ENCODE data around the gene TP53RK.

TP53RK gene

DNA sequence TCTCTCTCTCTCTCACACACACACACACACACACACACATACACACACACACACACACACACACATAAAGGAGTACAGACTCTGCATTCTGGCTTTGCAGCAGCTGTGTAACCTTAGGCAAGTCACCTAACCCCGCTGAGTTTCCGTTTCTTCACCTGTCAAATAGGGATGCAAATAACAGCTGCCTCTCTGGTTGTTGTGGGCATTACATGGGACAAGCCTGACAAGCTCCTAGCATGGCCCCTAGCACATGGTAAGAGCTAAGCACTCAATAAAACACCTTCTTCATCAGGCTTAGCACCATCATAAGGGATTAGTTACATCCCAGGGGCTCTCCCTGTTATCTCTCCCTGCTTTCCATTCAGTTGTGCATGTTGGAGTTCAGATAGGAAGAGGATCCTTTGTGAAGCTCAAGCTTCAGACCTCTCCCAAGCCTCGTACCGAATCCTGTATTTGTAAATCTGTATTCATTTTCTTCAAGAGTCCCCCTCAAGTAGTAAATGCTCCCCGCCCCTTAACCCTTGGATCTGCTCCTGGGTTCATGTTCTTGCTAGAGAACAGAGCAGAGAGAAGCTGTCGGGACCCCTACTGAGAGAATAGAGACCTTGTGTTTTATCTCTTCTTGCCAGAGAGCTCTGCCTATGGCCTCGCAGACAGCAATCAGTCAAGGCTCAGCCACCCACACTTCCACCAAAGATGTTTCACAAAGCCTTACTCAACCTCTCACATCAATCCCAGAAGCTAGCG lies 40.2 kb downstream of the TP53RK start:
- H3K4me3 ChIP-seq (ENCODE audit: low read depth, low read length) = no peak overlapping the region
- peaks cover 23% of the 10 kb centered on the region for H3K27me3 ChIP-seq (ENCODE audit: control insufficient read depth, insufficient read depth, low read length)
- H3K9me3 ChIP-seq (ENCODE audit: control insufficient read depth, insufficient read depth, low read length) = no peaks in the 10 kb centered on the region
- H3K36me3 ChIP-seq (ENCODE audit: control insufficient read depth, insufficient read depth, low read length) = no peaks in the 10 kb centered on the region
- no peak overlapping the region for H3K9ac ChIP-seq (ENCODE audit: low read depth, low read length)
- H3K4me1 ChIP-seq (ENCODE audit: control insufficient read depth, insufficient read depth, low read length) = no peaks in the 10 kb centered on the region

- Histone ChIP-seq H3K9ac (ENCODE audit: low read depth, low read length) (no peak overlapping the region), H3K27me3 (ENCODE audit: control insufficient read depth, insufficient read depth, low read length) (peaks cover 23% of the 10 kb centered on the region), H3K4me1 (ENCODE audit: control insufficient read depth, insufficient read depth, low read length) (no peaks in the 10 kb centered on the region), H3K9me3 (ENCODE audit: control insufficient read depth, insufficient read depth, low read length) (no peaks in the 10 kb centered on the region), H3K36me3 (ENCODE audit: control insufficient read depth, insufficient read depth, low read length) (no peaks in the 10 kb centered on the region), H3K4me3 (ENCODE audit: low read depth, low read length) (no peak overlapping the region)
These were observed 41.8 kb downstream of the TP53RK start for GRCh38 chr20:46647469-46647868.

DNA sequence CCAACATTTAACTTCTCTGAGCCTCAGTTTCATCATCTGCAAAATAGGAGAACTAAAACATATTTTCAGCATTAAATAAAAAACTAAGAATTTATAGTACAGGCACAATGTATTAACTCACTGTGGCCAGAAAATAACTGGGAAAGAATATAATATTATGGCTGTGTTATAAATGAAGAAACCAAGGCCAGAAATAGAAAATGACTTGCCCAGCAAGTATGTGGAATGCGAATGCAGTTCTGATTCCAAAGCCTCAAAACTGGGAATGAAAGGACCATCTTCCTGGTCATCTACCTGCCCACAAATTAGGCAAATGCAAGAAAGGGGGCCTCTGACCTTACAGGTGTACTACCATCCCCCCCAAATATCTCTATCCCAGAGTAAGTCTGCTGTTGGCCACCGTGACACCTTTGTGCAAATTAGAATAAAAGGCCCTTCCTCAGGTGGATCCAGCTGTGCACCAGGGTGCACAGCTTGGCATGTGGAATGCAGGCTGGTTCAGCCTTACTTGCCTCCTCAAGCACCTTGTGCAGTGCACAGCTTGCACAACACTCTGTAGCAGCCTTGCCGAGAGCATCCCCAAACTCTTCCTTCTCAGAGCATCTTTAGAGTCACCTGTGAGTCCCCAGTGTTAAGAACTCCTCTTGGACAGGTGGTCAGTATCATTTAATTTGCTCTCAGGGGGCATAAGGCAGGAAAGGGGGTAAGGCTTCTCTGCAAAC lies 42.4 kb downstream of the TP53RK start:
- Histone ChIP-seq H3K4me1 (ENCODE audit: control insufficient read depth, insufficient read depth, low read length) (no peaks in the 10 kb centered on the region), H3K27me3 (ENCODE audit: control insufficient read depth, insufficient read depth, low read length) (peaks cover 21% of the 10 kb centered on the region), H3K9ac (ENCODE audit: low read depth, low read length) (no peak overlapping the region), H3K4me3 (ENCODE audit: low read depth, low read length) (no peak overlapping the region), H3K9me3 (ENCODE audit: control insufficient read depth, insufficient read depth, low read length) (no peaks in the 10 kb centered on the region), H3K36me3 (ENCODE audit: control insufficient read depth, insufficient read depth, low read length) (no peaks in the 10 kb centered on the region)

DNA sequence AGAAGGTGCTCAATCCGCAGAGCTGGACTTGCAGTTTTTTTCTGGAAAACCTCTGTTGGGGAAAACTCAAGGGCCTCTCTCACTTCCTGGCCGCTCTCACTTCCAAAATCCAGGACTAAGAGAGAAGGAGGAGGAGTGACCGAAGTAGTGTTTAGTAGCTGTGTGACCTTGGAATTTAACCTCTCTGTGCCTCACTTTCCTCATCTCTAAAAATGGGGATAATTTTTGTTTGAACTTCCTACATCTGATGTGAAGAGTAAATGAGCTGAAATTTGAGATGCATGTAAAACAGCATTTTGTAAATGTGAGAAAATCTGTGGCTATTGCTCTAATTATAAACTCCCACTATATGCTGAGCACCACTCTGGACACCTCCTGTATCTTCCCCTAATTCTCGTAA lies 43.1 kb downstream of the TP53RK start:
- no peaks in the 10 kb centered on the region for H3K36me3 ChIP-seq (ENCODE audit: control insufficient read depth, insufficient read depth, low read length)
- H3K9ac ChIP-seq (ENCODE audit: low read depth, low read length) = no peak overlapping the region
- H3K4me1 ChIP-seq (ENCODE audit: control insufficient read depth, insufficient read depth, low read length) = no peaks in the 10 kb centered on the region
- H3K4me3 ChIP-seq (ENCODE audit: low read depth, low read length) = no peak overlapping the region
- peaks cover 17% of the 10 kb centered on the region for H3K27me3 ChIP-seq (ENCODE audit: control insufficient read depth, insufficient read depth, low read length)
- no peaks in the 10 kb centered on the region for H3K9me3 ChIP-seq (ENCODE audit: control insufficient read depth, insufficient read depth, low read length)

- Histone ChIP-seq H3K9ac (ENCODE audit: low read depth, low read length) (no peak overlapping the region), H3K9me3 (ENCODE audit: control insufficient read depth, insufficient read depth, low read length) (no peaks in the 10 kb centered on the region), H3K36me3 (ENCODE audit: control insufficient read depth, insufficient read depth, low read length) (no peaks in the 10 kb centered on the region), H3K4me1 (ENCODE audit: control insufficient read depth, insufficient read depth, low read length) (no peaks in the 10 kb centered on the region), H3K27me3 (ENCODE audit: control insufficient read depth, insufficient read depth, low read length) (peaks cover 4% of the 10 kb centered on the region), H3K4me3 (ENCODE audit: low read depth, low read length) (no peak overlapping the region)
These were observed 44.5 kb downstream of the TP53RK start for GRCh38 chr20:46644733-46645132.

- Histone ChIP-seq H3K4me1 (ENCODE audit: control insufficient read depth, insufficient read depth, low read length) (no peaks in the 10 kb centered on the region), H3K9ac (ENCODE audit: low read depth, low read length) (no peak overlapping the region), H3K27me3 (ENCODE audit: control insufficient read depth, insufficient read depth, low read length) (no peaks in the 10 kb centered on the region), H3K9me3 (ENCODE audit: control insufficient read depth, insufficient read depth, low read length) (no peaks in the 10 kb centered on the region), H3K4me3 (ENCODE audit: low read depth, low read length) (no peak overlapping the region), H3K36me3 (ENCODE audit: control insufficient read depth, insufficient read depth, low read length) (no peaks in the 10 kb centered on the region)
These were observed 45.1 kb downstream of the TP53RK start for GRCh38 chr20:46644160-46644559.

DNA sequence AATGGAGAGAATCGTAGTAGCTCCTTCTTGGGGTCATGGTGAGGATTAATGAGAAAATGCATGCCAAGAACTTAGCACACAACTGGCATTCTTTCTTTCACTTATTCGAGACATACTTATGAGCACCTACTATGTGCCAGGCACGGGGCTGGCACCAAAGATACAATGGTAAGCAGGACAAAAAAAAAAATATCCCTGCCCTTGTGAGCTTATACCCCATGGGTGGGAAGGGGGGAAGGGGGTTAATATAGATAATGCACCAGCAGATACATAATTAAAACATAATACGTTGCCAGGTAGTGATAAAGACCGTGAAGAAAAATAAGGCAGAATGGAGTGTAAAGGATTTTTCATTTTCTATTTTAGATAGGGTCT lies 46.3 kb downstream of the TP53RK start:
- no peaks in the 10 kb centered on the region for H3K9me3 ChIP-seq (ENCODE audit: control insufficient read depth, insufficient read depth, low read length)
- H3K36me3 ChIP-seq (ENCODE audit: control insufficient read depth, insufficient read depth, low read length) = no peaks in the 10 kb centered on the region
- H3K9ac ChIP-seq (ENCODE audit: low read depth, low read length) = no peak overlapping the region
- no peaks in the 10 kb centered on the region for H3K4me1 ChIP-seq (ENCODE audit: control insufficient read depth, insufficient read depth, low read length)
- H3K4me3 ChIP-seq (ENCODE audit: low read depth, low read length) = no peak overlapping the region
- H3K27me3 ChIP-seq (ENCODE audit: control insufficient read depth, insufficient read depth, low read length) = no peaks in the 10 kb centered on the region

DNA sequence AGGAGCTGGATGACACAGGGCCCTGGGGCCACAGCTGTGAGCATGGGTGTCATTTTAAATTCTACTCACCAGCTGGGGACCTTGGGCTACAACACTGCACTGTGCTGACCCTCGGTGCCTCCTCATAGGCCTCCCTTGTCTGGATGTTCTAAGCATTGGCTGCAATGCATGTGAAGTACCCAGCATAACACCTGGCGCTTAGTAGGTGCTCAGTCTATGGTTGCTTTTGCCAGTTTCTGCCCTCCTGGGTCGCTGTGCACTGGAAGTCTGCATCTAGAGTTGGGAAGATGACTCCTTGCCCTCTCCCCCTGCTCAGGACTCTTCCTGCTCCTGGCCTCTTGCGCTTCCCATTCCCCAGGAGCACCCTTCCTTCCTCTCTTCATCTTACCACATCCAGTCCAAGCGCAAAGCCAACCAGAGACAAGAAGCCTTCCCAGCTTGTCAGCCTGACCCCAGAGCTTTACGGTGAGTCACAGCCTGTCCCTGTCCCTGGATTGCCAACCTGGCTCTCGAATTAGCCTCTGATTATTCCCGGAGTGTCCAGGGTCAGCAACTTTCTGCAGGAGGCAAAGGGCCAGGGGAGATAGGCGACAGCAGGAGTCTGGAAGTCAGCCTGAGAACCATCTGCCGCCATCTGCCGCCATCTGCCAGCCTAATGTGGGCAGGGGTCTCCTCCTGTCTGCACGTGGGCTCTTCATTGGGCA lies 46.8 kb downstream of the TP53RK start:
- no peaks in the 10 kb centered on the region for H3K36me3 ChIP-seq (ENCODE audit: control insufficient read depth, insufficient read depth, low read length)
- H3K9ac ChIP-seq (ENCODE audit: low read depth, low read length) = no peak overlapping the region
- no peaks in the 10 kb centered on the region for H3K27me3 ChIP-seq (ENCODE audit: control insufficient read depth, insufficient read depth, low read length)
- no peak overlapping the region for H3K4me3 ChIP-seq (ENCODE audit: low read depth, low read length)
- no peaks in the 10 kb centered on the region for H3K9me3 ChIP-seq (ENCODE audit: control insufficient read depth, insufficient read depth, low read length)
- H3K4me1 ChIP-seq (ENCODE audit: control insufficient read depth, insufficient read depth, low read length) = no peaks in the 10 kb centered on the region

DNA sequence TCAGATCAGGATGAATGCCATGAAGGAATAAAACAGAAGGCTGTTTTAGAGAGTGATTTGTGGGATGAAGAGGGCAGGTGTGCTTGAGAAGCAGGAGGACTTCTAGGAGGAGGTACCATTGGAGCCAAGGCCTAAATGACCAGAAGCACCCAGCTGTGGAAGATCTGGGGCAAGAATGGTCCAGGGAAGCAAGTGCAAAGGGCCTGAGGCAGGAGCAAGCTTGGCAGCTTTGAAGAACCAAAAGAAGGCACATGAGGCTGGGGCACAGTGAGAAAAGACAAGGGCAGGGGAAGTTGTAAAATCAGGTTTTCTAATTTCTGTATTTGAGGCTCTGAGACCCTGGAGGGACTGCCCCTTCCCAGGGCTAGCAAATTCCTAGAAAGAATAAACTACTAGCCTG lies 47.8 kb downstream of the TP53RK start:
- H3K36me3 ChIP-seq (ENCODE audit: control insufficient read depth, insufficient read depth, low read length) = no peaks in the 10 kb centered on the region
- H3K4me3 ChIP-seq (ENCODE audit: low read depth, low read length) = no peak overlapping the region
- H3K27me3 ChIP-seq (ENCODE audit: control insufficient read depth, insufficient read depth, low read length) = no peaks in the 10 kb centered on the region
- no peaks in the 10 kb centered on the region for H3K9me3 ChIP-seq (ENCODE audit: control insufficient read depth, insufficient read depth, low read length)
- H3K9ac ChIP-seq (ENCODE audit: low read depth, low read length) = no peak overlapping the region
- H3K4me1 ChIP-seq (ENCODE audit: control insufficient read depth, insufficient read depth, low read length) = no peaks in the 10 kb centered on the region

GRCh38 chr20:46640536-46641311 lies 48.5 kb downstream of the TP53RK start:
- no peak overlapping the region for H3K4me3 ChIP-seq (ENCODE audit: low read depth, low read length)
- H3K9me3 ChIP-seq (ENCODE audit: control insufficient read depth, insufficient read depth, low read length) = no peaks in the 10 kb centered on the region
- no peaks in the 10 kb centered on the region for H3K27me3 ChIP-seq (ENCODE audit: control insufficient read depth, insufficient read depth, low read length)
- H3K36me3 ChIP-seq (ENCODE audit: control insufficient read depth, insufficient read depth, low read length) = no peaks in the 10 kb centered on the region
- H3K4me1 ChIP-seq (ENCODE audit: control insufficient read depth, insufficient read depth, low read length) = no peaks in the 10 kb centered on the region
- H3K9ac ChIP-seq (ENCODE audit: low read depth, low read length) = no peak overlapping the region

DNA sequence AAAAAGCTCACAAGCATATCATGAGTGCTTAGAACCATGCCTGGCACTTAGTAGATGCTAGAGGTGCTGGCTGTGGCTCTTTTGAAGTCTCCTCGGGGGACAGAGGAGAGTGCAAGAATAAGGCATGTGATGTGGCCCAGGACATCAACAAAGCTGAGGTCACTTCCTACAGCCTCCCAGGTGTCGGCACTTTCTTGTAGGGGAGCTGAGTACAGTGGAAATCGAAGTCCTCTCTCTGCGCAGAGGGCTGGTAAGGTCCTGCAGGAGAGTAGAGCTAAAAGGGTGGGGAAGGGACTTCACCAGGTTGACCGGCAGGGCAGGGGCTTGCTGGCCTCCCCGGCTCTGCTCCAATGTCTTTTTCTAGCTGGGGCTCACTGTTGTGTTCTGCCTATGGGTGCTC lies 49.2 kb downstream of the TP53RK start:
- H3K4me1 ChIP-seq (ENCODE audit: control insufficient read depth, insufficient read depth, low read length) = no peaks in the 10 kb centered on the region
- no peak overlapping the region for H3K9ac ChIP-seq (ENCODE audit: low read depth, low read length)
- H3K9me3 ChIP-seq (ENCODE audit: control insufficient read depth, insufficient read depth, low read length) = no peaks in the 10 kb centered on the region
- H3K36me3 ChIP-seq (ENCODE audit: control insufficient read depth, insufficient read depth, low read length) = no peaks in the 10 kb centered on the region
- H3K4me3 ChIP-seq (ENCODE audit: low read depth, low read length) = no peak overlapping the region
- H3K27me3 ChIP-seq (ENCODE audit: control insufficient read depth, insufficient read depth, low read length) = no peaks in the 10 kb centered on the region

Data from iPS-15b (cell line).